Smooth muscle cell (in vitro differentiated cells): ENCODE results near the gene GPR137. TPM values are rescaled to one million over a fixed set of nuclear protein-coding genes. Genes with fewer than 3 reads are reported as not detected.
A peak's percentile ranks its signal among the peaks of the same experiment; 100 is the strongest.

ENCODE experiments used
- DNase-seq: peaks from one replicate; lab custom pipeline; 2025; ENCODE audit not compliant: unreplicated experiment; lab: John Stamatoyannopoulos, UW
- H2AFZ ChIP-seq: fragments of 200-600 bp; sonication (generic); 2 replicates; pipeline ENCODE4 v1.6.0; 2016; ENCODE audit warnings: antibody characterized with exemption, low read depth, mild to moderate bottlenecking
- H3F3A ChIP-seq: fragments of 200-600 bp; sonication (generic); 2 replicates; pipeline ENCODE4 v1.6.0; 2017; ENCODE audit warnings: antibody characterized with exemption, low read depth
- H3K27ac ChIP-seq: fragments of 200-600 bp; sonication (generic); 2 replicates; pipeline ENCODE4 v1.5.1; 2016; ENCODE audit warnings: low read depth, mild to moderate bottlenecking
- H3K27me3 ChIP-seq: fragments of 200-600 bp; sonication (generic); 2 replicates; pipeline ENCODE4 v1.6.1; 2016; ENCODE audit warnings: low read depth, mild to moderate bottlenecking
- H3K36me3 ChIP-seq: fragments of 200-600 bp; sonication (generic); 2 replicates; pipeline ENCODE4 v1.5.1; 2016; ENCODE audit warnings: low read depth
- H3K4me1 ChIP-seq: fragments of 200-600 bp; sonication (generic); 2 replicates; pipeline ENCODE4 v1.5.1; 2016; ENCODE audit warnings: low read depth
- H3K4me2 ChIP-seq: fragments of 200-600 bp; sonication (generic); 2 replicates; pipeline ENCODE4 v1.6.0; 2016; ENCODE audit warnings: mild to moderate bottlenecking
- H3K4me3 ChIP-seq: fragments of 200-600 bp; sonication (generic); 2 replicates; pipeline ENCODE4 v1.5.1; 2016; ENCODE audit warnings: mild to moderate bottlenecking
- H3K79me2 ChIP-seq: fragments of 200-600 bp; sonication (generic); 2 replicates; pipeline ENCODE4 v1.6.0; 2016; ENCODE audit warnings: low read depth, mild to moderate bottlenecking
- H3K9ac ChIP-seq: fragments of 200-600 bp; sonication (generic); 2 replicates; pipeline ENCODE4 v1.6.0; 2016; ENCODE audit warnings: low read depth
- H3K9me3 ChIP-seq: fragments of 200-600 bp; sonication (generic); replicated peaks from 2 replicates; pipeline ENCODE4 v1.5.1; 2016; ENCODE audit warnings: low read depth
- H4K20me1 ChIP-seq: fragments of 200-600 bp; sonication (generic); 2 replicates; pipeline ENCODE4 v1.6.0; 2016; ENCODE audit warnings: low read depth
- CTCF ChIP-seq: fragments of 200-600 bp; sonication (generic); IDR thresholded peaks from 2 replicates; pipeline ENCODE4 v1.5.1; 2017; ENCODE audit warnings: borderline replicate concordance, mild to moderate bottlenecking, antibody characterized with exemption; ENCODE audit not compliant: insufficient read depth, poor library complexity, severe bottlenecking
- WGBS: methylation state at CpG from one replicate; pipeline ENCODE4 v1.1.7; 2016; ENCODE audit warnings: low lambda C conversion rate; 5-methylcytosine and 5-hydroxymethylcytosine counted together
- polyA plus RNA-seq: library from polyadenylated mRNA; unstranded; fragments of >200 nt; fragmentation: Nextera tagmentation; extraction: Ambion mirVana; gene quantifications from 2 replicates; pipeline ENCODE4 v1.2.1, GENCODE V29; 2016
- total RNA-seq: library from RNA; depleted of rRNA; stranded (reverse); fragments of >200 nt; gene quantifications from 2 replicates; pipeline ENCODE4 v1.2.3, GENCODE V29; 2014

The GPR137 gene
- total and polyA plus RNA-seq, 2 experiments from 2014 or later: 17.3 to 69.0 TPM

- Histone ChIP-seq H3K27ac (peak overlapping the region; percentile 75), H3K9ac (peak overlapping the region; percentile 23)
- WGBS: 38% methylated on average over 31 of the region's 31 CpGs
Measured at GRCh38 chr11:64247729-64248531, 37.7 kb upstream of the GPR137 start.

DNA sequence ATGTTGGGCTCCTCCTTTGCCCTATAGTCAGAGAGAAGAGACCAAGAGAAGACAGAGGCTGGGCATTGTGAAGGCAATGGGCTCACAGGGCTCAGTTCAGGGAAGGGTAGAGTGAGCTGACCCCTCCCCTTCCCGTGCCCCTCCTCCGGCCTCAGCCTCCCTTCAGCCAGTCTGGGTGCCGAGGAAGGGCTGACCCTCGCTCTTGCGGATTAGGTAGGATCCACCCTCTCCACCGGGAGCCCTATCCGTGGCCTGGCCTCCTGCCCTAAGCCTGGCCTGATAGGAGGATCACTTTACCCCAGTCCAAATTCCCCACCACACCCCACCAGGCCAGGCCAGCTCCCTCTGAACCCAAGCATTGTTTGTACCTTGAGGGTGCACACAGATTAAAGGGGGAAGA, 37.1 kb upstream of the GPR137 start:
- TF ChIP-seq CTCF: no peak
- no peaks in the 10 kb centered on the region for H3K9me3 ChIP-seq
- H3K27ac ChIP-seq: no peak overlapping the region
- H4K20me1 ChIP-seq: peaks cover 25% of the 10 kb centered on the region
- H3K27me3 ChIP-seq: no peaks in the 10 kb centered on the region
- H3K4me2 ChIP-seq: no peak overlapping the region
- peaks cover 7% of the 10 kb centered on the region for H3F3A ChIP-seq
- 59% methylated on average over 6 of the region's 7 CpGs for WGBS
- H3K9ac ChIP-seq: no peak overlapping the region
- DNase-seq: no peak
- H2AFZ ChIP-seq: no peak overlapping the region
- peaks cover 23% of the 10 kb centered on the region for H3K79me2 ChIP-seq
- no peaks in the 10 kb centered on the region for H3K36me3 ChIP-seq
- no peak overlapping the region for H3K4me3 ChIP-seq
- H3K4me1 ChIP-seq: peaks cover 23% of the 10 kb centered on the region

More at GRCh38 chr11:64247729-64248531, 37.7 kb upstream of the GPR137 start:
- Histone ChIP-seq H3K36me3 (no peaks in the 10 kb centered on the region), H3K79me2 (peaks cover 23% of the 10 kb centered on the region), H3K4me2 (peak overlapping the region; percentile 92), H3K4me1 (peaks cover 23% of the 10 kb centered on the region), H4K20me1 (peaks cover 25% of the 10 kb centered on the region), H2AFZ (no peak overlapping the region), H3K4me3 (peak overlapping the region; percentile 57), H3K27me3 (no peaks in the 10 kb centered on the region), H3K9me3 (no peaks in the 10 kb centered on the region), H3F3A (peaks cover 7% of the 10 kb centered on the region)
- TF ChIP-seq CTCF: no peak
- no peak for DNase-seq

DNA sequence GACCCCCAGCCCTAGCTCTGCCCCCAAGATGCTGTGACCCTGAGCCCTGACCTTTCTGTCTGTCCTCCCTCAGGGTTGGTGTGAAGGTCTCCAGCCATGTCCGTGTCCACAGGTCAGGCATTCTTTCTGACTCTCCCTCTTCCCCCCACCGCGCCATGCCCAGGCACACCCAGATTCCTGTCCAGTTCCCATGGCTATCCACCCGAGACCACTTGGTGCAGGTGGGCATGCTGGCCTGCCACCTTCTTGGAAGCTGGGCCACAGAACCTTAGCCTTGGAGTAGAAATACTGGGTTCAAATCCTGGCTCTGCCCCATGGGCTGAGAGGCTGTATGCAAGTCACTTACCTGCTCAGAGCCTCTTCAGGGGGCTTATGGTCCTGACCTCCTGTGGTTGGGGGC, 36.6 kb upstream of the GPR137 start:
- H3K27me3 ChIP-seq: no peaks in the 10 kb centered on the region
- peaks cover 23% of the 10 kb centered on the region for H3K4me1 ChIP-seq
- no peak for TF ChIP-seq CTCF
- WGBS: 90% methylated on average over 4 of the region's 4 CpGs
- no peak for DNase-seq
- peaks cover 4% of the 10 kb centered on the region for H3F3A ChIP-seq
- peaks cover 23% of the 10 kb centered on the region for H3K79me2 ChIP-seq
- no peaks in the 10 kb centered on the region for H3K36me3 ChIP-seq
- H3K9me3 ChIP-seq: no peaks in the 10 kb centered on the region
- no peak overlapping the region for H3K4me3 ChIP-seq
- H3K9ac ChIP-seq: no peak overlapping the region
- no peak overlapping the region for H2AFZ ChIP-seq
- H3K4me2 ChIP-seq: no peak overlapping the region
- H3K27ac ChIP-seq: no peak overlapping the region
- H4K20me1 ChIP-seq: peaks cover 26% of the 10 kb centered on the region
